Measurements from ENCODE around the gene REEP1.

Gene REEP1

GRCh38 chr2:86275384-86275799 lies 62.0 kb downstream of the REEP1 start:
- FAIRE-seq (no peak), DNase-seq (ENCODE audit: insufficient read length, low spot score) (no peak)
- TF ChIP-seq, protein P1, sequence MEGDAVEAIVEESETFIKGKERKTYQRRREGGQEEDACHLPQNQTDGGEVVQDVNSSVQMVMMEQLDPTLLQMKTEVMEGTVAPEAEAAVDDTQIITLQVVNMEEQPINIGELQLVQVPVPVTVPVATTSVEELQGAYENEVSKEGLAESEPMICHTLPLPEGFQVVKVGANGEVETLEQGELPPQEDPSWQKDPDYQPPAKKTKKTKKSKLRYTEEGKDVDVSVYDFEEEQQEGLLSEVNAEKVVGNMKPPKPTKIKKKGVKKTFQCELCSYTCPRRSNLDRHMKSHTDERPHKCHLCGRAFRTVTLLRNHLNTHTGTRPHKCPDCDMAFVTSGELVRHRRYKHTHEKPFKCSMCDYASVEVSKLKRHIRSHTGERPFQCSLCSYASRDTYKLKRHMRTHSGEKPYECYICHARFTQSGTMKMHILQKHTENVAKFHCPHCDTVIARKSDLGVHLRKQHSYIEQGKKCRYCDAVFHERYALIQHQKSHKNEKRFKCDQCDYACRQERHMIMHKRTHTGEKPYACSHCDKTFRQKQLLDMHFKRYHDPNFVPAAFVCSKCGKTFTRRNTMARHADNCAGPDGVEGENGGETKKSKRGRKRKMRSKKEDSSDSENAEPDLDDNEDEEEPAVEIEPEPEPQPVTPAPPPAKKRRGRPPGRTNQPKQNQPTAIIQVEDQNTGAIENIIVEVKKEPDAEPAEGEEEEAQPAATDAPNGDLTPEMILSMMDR (IDR thresholded peaks at IDR 0.05; ENCODE audit: insufficient read depth, missing control alignments) = no peak

DNA sequence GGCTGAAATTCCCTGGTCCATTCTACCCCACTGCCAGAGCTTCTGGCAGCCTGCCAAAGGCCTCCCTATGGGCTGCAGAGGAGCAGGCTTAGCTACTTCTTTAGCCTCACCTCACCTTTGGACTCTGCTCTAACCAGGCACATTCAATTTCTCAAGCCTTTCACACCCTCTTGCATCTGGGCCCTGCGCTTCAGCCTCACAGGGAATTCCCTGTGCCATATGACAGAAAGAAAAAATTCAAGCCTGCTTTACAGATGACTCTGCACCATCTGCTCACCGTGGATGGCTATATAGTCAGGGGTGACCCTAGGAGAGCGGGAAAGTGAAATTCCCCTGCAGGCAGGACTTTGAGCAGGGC lies 62.5 kb downstream of the REEP1 start:
- TF ChIP-seq, protein P1 (IDR thresholded peaks at IDR 0.05; ENCODE audit: insufficient read depth, missing control alignments) = no peak
- DNase-seq (ENCODE audit: insufficient read length, low spot score) (no peak), FAIRE-seq (no peak)

GRCh38 chr2:86274265-86274917 lies 63.0 kb downstream of the REEP1 start:
- DNase-seq (ENCODE audit: insufficient read length, low spot score) = no peak
- FAIRE-seq = no peak
- TF ChIP-seq, protein P1 (IDR thresholded peaks at IDR 0.05; ENCODE audit: insufficient read depth, missing control alignments) = no peak

DNA sequence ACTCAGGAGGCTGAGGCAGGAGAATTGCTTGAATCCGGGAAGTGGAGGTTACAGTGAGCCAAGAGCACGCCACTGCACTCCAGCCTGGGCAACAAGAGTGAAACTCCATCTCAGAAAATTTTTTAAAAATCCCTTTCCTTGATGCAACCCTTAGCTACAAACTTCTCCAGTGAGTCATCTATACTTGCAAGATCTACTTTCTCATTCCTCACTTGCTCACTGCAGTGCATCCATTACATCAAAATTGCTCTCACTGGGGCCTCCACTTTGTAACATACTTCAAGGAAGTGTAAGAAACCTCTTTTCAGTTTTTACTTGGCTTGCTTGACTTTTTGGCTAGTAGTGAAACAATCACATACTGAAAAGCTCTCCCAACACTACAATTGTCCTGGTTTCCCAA lies 65.3 kb downstream of the REEP1 start:
- DNase-seq (ENCODE audit: insufficient read length, low spot score) = no peak
- FAIRE-seq = no peak
- TF ChIP-seq, protein P1 (IDR thresholded peaks at IDR 0.05; ENCODE audit: insufficient read depth, missing control alignments) = no peak

DNA sequence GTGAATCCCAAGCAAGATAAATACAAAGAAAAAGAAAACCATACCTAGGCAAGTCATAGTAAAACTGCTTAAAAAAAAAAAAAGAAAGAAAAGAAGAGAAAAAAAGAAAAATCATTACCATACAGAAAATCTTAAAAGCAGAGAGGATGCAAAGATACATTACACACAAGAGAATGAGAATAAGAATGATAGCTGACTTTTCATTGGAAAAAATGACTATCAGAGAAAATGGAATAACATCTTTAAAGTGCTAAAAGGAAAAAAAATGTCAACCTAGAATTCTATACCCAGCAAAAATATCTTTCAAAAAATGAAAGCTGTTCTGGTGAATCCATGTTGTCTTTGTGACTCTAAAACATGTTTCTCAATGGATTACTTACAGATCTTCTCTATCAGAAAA lies 66.2 kb downstream of the REEP1 start:
- DNase-seq (ENCODE audit: insufficient read length, low spot score) = no peak
- TF ChIP-seq, protein P1 (IDR thresholded peaks at IDR 0.05; ENCODE audit: insufficient read depth, missing control alignments) = no peak
- FAIRE-seq = no peak

- DNase-seq (ENCODE audit: insufficient read length, low spot score) = no peak
- FAIRE-seq = no peak
- TF ChIP-seq, protein P1 (IDR thresholded peaks at IDR 0.05; ENCODE audit: insufficient read depth, missing control alignments) = no peak
Observed at GRCh38 chr2:86263956-86264355, 73.5 kb downstream of the REEP1 start.

DNA sequence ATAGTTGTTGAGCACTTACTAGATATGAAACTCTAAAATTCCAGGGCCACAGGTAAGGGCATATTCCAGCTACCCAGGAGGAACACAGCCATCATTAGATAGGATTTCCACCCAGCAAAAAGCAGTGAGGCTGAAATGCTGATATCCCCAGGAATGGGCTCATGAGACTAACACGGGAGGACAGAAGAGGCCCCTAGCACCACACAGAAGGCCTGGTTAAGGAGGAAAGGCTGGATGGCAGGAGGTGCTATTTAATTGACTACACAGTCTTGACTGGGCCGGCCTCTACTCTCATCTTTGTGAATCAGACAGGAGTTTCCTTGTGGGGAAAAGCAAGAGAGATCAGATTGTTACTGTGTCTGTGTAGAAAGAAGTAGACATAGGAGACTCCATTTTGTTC lies 76.4 kb downstream of the REEP1 start:
- FAIRE-seq (no peak), DNase-seq (ENCODE audit: insufficient read length, low spot score) (no peak)
- TF ChIP-seq, protein P1 (IDR thresholded peaks at IDR 0.05; ENCODE audit: insufficient read depth, missing control alignments) = no peak
